NOMO-1 (cell line): Measurements from ENCODE around the gene NEK3.
"Not testable (repeated sequence)": the region's sequence is repeated elsewhere in the genome, so short reads cannot be mapped to it uniquely, and the experiment has no call there.

Source experiments
- DNase-seq, 2 experiments: peaks; one replicate each; lab custom pipeline; 2025; ENCODE audit not compliant: unreplicated experiment in 2 of 2; lab: John Stamatoyannopoulos, UW

Gene NEK3

GRCh38 chr13:52159159-52159982, at the start of gene NEK3:
TSS of gene NEK3 (minus strand) at chr13:52159597. CDS start at chr13:52156191, 3,406 bp downstream.
- DNase-seq: peak; percentile 64 to 68

- DNase-seq: not testable (repeated sequence)
These were observed 49.0 kb upstream of the NEK3 start for GRCh38 chr13:52208384-52208783.

GRCh38 chr13:52207896-52208295, 48.5 kb upstream of the NEK3 start:
- DNase-seq: not testable (repeated sequence)

GRCh38 chr13:52207337-52207736, 47.9 kb upstream of the NEK3 start:
- not testable (repeated sequence) for DNase-seq

GRCh38 chr13:52204546-52204945, 45.1 kb upstream of the NEK3 start:
- not testable (repeated sequence) for DNase-seq

- DNase-seq: peak; percentile 69 to 92
These were observed 44.5 kb upstream of the NEK3 start for GRCh38 chr13:52203864-52204263.

- not testable (repeated sequence) for DNase-seq
These were observed 43.1 kb upstream of the NEK3 start for GRCh38 chr13:52202506-52202905.

- peak; percentile 30 to 60 for DNase-seq
These were observed 42.2 kb upstream of the NEK3 start for GRCh38 chr13:52201439-52202193.

- DNase-seq: no peak
These were observed 36.0 kb upstream of the NEK3 start for GRCh38 chr13:52195401-52195837.

- peak; percentile 72 to 82 for DNase-seq
These were observed 34.9 kb upstream of the NEK3 start for GRCh38 chr13:52194184-52194868.

- not testable (repeated sequence) for DNase-seq
These were observed 34.3 kb upstream of the NEK3 start for GRCh38 chr13:52193587-52194183.

- DNase-seq: not testable (repeated sequence)
These were observed 28.2 kb upstream of the NEK3 start for GRCh38 chr13:52187424-52188187.

- DNase-seq: no peak
These were observed 27.6 kb upstream of the NEK3 start for GRCh38 chr13:52187029-52187423.

GRCh38 chr13:52181316-52181954, 22.0 kb upstream of the NEK3 start:
- DNase-seq: not testable (repeated sequence)

- no peak for DNase-seq
These were observed 20.5 kb upstream of the NEK3 start for GRCh38 chr13:52179925-52180324.

- DNase-seq: no peak
These were observed 17.9 kb upstream of the NEK3 start for GRCh38 chr13:52177276-52177675.

- DNase-seq: peak; percentile 15 to 73
These were observed 14.6 kb upstream of the NEK3 start for GRCh38 chr13:52173970-52174369.

GRCh38 chr13:52173373-52173772, 14.0 kb upstream of the NEK3 start:
- no peak for DNase-seq

GRCh38 chr13:52171686-52172085, 12.3 kb upstream of the NEK3 start:
- not testable (repeated sequence) for DNase-seq
